PFSK-1 (cell line): ENCODE data around the gene PCDHA7.
"Not testable (repeated sequence)": the region's sequence is repeated elsewhere in the genome, so short reads cannot be mapped to it uniquely, and the experiment has no call there.

Experiments
- POLR2AphosphoS5 ChIP-seq: IDR thresholded peaks from 2 replicates; pipeline ENCODE4 v1.6.1; 2012; ENCODE audit warnings: low read depth, mild to moderate bottlenecking, control low read depth, low read length, moderate library complexity
- REST ChIP-seq, 2 experiments: IDR thresholded peaks; 2 replicates each; pipeline versions ENCODE4 v1.6.1 to v1.8.0; 2011 to 2012; ENCODE audit warnings: low read depth in 2 of 2, low read length in 2 of 2, control low read depth in 1 of 2, inconsistent platforms in 1 of 2, mild to moderate bottlenecking in 1 of 2, moderate library complexity in 1 of 2; ENCODE audit not compliant: insufficient read depth in 1 of 2
- SIN3A ChIP-seq: IDR thresholded peaks from 2 replicates; pipeline ENCODE4 v1.6.1; 2012; ENCODE audit warnings: mild to moderate bottlenecking, low read length, moderate library complexity, borderline replicate concordance; ENCODE audit not compliant: insufficient read depth
- TAF1 ChIP-seq: IDR thresholded peaks from 2 replicates; pipeline ENCODE4 v1.6.1; 2012; ENCODE audit warnings: low read length, control low read depth, borderline replicate concordance; ENCODE audit not compliant: insufficient read depth

GRCh38 chr5:140848139-140849102, 14.4 kb downstream of the PCDHA7 start, which contains the start of gene PCDHA9:
- not testable (repeated sequence) for TF ChIP-seq REST (IDR thresholded peaks at IDR 0.05; ENCODE audit: insufficient read depth in 1 of 2, low read depth in 2 of 2, low read length in 2 of 2); POLR2AphosphoS5; TAF1; SIN3A
